GM12872 (cell line): ENCODE data around the gene DUT.

Experiments
- CTCF ChIP-seq: IDR thresholded peaks from 3 replicates; pipeline ENCODE4 v1.5.1; 2011; ENCODE audit warnings: low read depth, mild to moderate bottlenecking, low read length, moderate library complexity; ENCODE audit not compliant: insufficient read depth

DUT gene

GRCh38 chr15:48331796-48332641, 790 bp downstream of the DUT start:
- TF ChIP-seq CTCF = no peak

GRCh38 chr15:48332642-48333034, 1.4 kb downstream of the DUT start:
- no peak for TF ChIP-seq CTCF

GRCh38 chr15:48333540-48333939, 2.3 kb downstream of the DUT start:
- TF ChIP-seq CTCF = no peak

- TF ChIP-seq CTCF = no peak
These were observed 3.0 kb downstream of the DUT start for GRCh38 chr15:48334260-48334659.

GRCh38 chr15:48336940-48337339, 5.7 kb downstream of the DUT start:
- TF ChIP-seq CTCF = peak; percentile 56

GRCh38 chr15:48337607-48338006, 6.4 kb downstream of the DUT start:
- TF ChIP-seq CTCF = no peak

GRCh38 chr15:48340111-48340510, 8.9 kb downstream of the DUT start:
- TF ChIP-seq CTCF = no peak
